ENCODE measurements around the gene GRIP2.

The GRIP2 gene

GRCh38 chr3:14541646-14542045 is 1.5 kb upstream of the GRIP2 start:
- Histone ChIP-seq H3K79me2 (ENCODE audit: insufficient read depth, low read length) (no peaks in the 10 kb centered on the region), H3K9me2 (replicated peaks; ENCODE audit: insufficient read depth, low read length) (no peaks in the 10 kb centered on the region), H3K4me3 (ENCODE audit: insufficient read depth, low read length, poor library complexity, severe bottlenecking) (no peak overlapping the region), H3F3A (ENCODE audit: insufficient read depth) (no peaks in the 10 kb centered on the region), H3K27ac (ENCODE audit: low read depth, low read length) (no peak overlapping the region), H3K36me3 (ENCODE audit: low read length) (no peaks in the 10 kb centered on the region), H3K9ac (ENCODE audit: low read length) (no peak overlapping the region), H3K27me3 (ENCODE audit: low read length) (no peaks in the 10 kb centered on the region), H2AFZ (ENCODE audit: low read depth, low read length, severe bottlenecking) (no peak overlapping the region), H3K4me2 (ENCODE audit: low read depth, low read length, poor library complexity, severe bottlenecking) (no peak overlapping the region), H3K9me3 (ENCODE audit: insufficient read depth, low read length) (no peaks in the 10 kb centered on the region), H4K20me1 (ENCODE audit: low read depth, low read length) (no peaks in the 10 kb centered on the region)
- TF ChIP-seq, protein P1, sequence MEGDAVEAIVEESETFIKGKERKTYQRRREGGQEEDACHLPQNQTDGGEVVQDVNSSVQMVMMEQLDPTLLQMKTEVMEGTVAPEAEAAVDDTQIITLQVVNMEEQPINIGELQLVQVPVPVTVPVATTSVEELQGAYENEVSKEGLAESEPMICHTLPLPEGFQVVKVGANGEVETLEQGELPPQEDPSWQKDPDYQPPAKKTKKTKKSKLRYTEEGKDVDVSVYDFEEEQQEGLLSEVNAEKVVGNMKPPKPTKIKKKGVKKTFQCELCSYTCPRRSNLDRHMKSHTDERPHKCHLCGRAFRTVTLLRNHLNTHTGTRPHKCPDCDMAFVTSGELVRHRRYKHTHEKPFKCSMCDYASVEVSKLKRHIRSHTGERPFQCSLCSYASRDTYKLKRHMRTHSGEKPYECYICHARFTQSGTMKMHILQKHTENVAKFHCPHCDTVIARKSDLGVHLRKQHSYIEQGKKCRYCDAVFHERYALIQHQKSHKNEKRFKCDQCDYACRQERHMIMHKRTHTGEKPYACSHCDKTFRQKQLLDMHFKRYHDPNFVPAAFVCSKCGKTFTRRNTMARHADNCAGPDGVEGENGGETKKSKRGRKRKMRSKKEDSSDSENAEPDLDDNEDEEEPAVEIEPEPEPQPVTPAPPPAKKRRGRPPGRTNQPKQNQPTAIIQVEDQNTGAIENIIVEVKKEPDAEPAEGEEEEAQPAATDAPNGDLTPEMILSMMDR (IDR thresholded peaks at IDR 0.05; ENCODE audit: insufficient read depth, low read length, poor library complexity, severe bottlenecking) = no peak
- no peak for TF ChIP-seq EZH2phosphoT487 (conservative IDR thresholded peaks at IDR 0.05; ENCODE audit: low read length)

GRCh38 chr3:14540821-14541385 is 761 bp upstream of the GRIP2 start:
- no peak overlapping the region for H3K27ac ChIP-seq (ENCODE audit: low read depth, low read length)
- no peak overlapping the region for H3K9ac ChIP-seq (ENCODE audit: low read length)
- no peak overlapping the region for H2AFZ ChIP-seq (ENCODE audit: low read depth, low read length, severe bottlenecking)
- no peaks in the 10 kb centered on the region for H3K27me3 ChIP-seq (ENCODE audit: low read length)
- no peaks in the 10 kb centered on the region for H3K9me3 ChIP-seq (ENCODE audit: insufficient read depth, low read length)
- H3F3A ChIP-seq (ENCODE audit: insufficient read depth) = no peaks in the 10 kb centered on the region
- no peak overlapping the region for H3K4me2 ChIP-seq (ENCODE audit: low read depth, low read length, poor library complexity, severe bottlenecking)
- H3K79me2 ChIP-seq (ENCODE audit: insufficient read depth, low read length) = no peaks in the 10 kb centered on the region
- H4K20me1 ChIP-seq (ENCODE audit: low read depth, low read length) = no peaks in the 10 kb centered on the region
- no peak overlapping the region for H3K4me3 ChIP-seq (ENCODE audit: insufficient read depth, low read length, poor library complexity, severe bottlenecking)
- TF ChIP-seq, protein P1 (IDR thresholded peaks at IDR 0.05; ENCODE audit: insufficient read depth, low read length, poor library complexity, severe bottlenecking) = no peak
- no peak for TF ChIP-seq EZH2phosphoT487 (conservative IDR thresholded peaks at IDR 0.05; ENCODE audit: low read length)
- H3K36me3 ChIP-seq (ENCODE audit: low read length) = no peaks in the 10 kb centered on the region
- no peaks in the 10 kb centered on the region for H3K9me2 ChIP-seq (replicated peaks; ENCODE audit: insufficient read depth, low read length)

DNA sequence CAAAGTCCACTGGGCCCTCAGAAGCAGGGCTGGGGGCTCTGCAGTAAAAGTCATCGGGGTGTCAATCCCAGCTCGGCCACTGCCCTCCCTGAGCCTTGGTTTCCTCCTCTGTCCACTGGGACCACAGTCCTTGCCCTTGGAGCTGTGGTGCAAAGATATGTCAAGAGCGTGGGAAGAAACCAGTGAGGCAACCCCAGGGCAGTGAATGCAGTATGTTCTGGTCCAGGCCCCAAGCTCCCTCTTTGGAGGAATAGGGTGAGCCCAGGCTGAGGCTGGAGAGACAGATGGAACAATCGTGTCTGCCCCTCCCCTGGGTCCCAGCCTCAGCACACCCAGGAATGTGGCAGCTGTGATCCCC is 779 bp downstream of the GRIP2 start:
- H2AFZ ChIP-seq (ENCODE audit: low read depth, low read length, severe bottlenecking) = no peak overlapping the region
- no peaks in the 10 kb centered on the region for H4K20me1 ChIP-seq (ENCODE audit: low read depth, low read length)
- H3K36me3 ChIP-seq (ENCODE audit: low read length) = no peaks in the 10 kb centered on the region
- TF ChIP-seq EZH2phosphoT487 (conservative IDR thresholded peaks at IDR 0.05; ENCODE audit: low read length) = no peak
- TF ChIP-seq, protein P1 (IDR thresholded peaks at IDR 0.05; ENCODE audit: insufficient read depth, low read length, poor library complexity, severe bottlenecking) = no peak
- H3F3A ChIP-seq (ENCODE audit: insufficient read depth) = no peaks in the 10 kb centered on the region
- H3K79me2 ChIP-seq (ENCODE audit: insufficient read depth, low read length) = no peaks in the 10 kb centered on the region
- H3K9me2 ChIP-seq (replicated peaks; ENCODE audit: insufficient read depth, low read length) = no peaks in the 10 kb centered on the region
- no peak overlapping the region for H3K4me2 ChIP-seq (ENCODE audit: low read depth, low read length, poor library complexity, severe bottlenecking)
- no peaks in the 10 kb centered on the region for H3K27me3 ChIP-seq (ENCODE audit: low read length)
- no peak overlapping the region for H3K4me3 ChIP-seq (ENCODE audit: insufficient read depth, low read length, poor library complexity, severe bottlenecking)
- H3K9ac ChIP-seq (ENCODE audit: low read length) = no peak overlapping the region
- no peak overlapping the region for H3K27ac ChIP-seq (ENCODE audit: low read depth, low read length)
- no peaks in the 10 kb centered on the region for H3K9me3 ChIP-seq (ENCODE audit: insufficient read depth, low read length)

Measured in SU-DHL-6 (cell line).